H9 (cell line): Measurements from ENCODE around the gene BMP7. TPM values are rescaled to one million over a fixed set of nuclear protein-coding genes. Genes with fewer than 3 reads are reported as not detected.

ENCODE experiments used
- DNase-seq: peaks from one replicate; pipeline ENCODE4 v3.0.0-alpha.2; 2017
- H2AFZ ChIP-seq: one replicate; pipeline ENCODE4 v1.6.1; 2013; ENCODE audit warnings: mild to moderate bottlenecking, low read length, control low read depth, moderate library complexity
- H2AK5ac ChIP-seq: 2 replicates; pipeline ENCODE4 v1.6.1; 2013; ENCODE audit warnings: low read length, control low read depth, mixed read lengths; ENCODE audit not compliant: insufficient read length
- H2BK120ac ChIP-seq: one replicate; pipeline ENCODE4 v1.6.1; 2013; ENCODE audit warnings: low read depth, mild to moderate bottlenecking, low read length, control low read depth, inconsistent platforms; ENCODE audit not compliant: poor library complexity, severe bottlenecking
- H2BK12ac ChIP-seq: 2 replicates; pipeline ENCODE4 v1.6.1; 2013; ENCODE audit warnings: low read length, control low read depth, mixed read lengths, low read depth; ENCODE audit not compliant: insufficient read length
- H2BK15ac ChIP-seq: 2 replicates; pipeline ENCODE4 v1.6.1; 2013; ENCODE audit warnings: low read depth, low read length, control low read depth
- H2BK20ac ChIP-seq: one replicate; pipeline ENCODE4 v1.6.1; 2013; ENCODE audit warnings: low read depth, mild to moderate bottlenecking, low read length, control low read depth, inconsistent platforms; ENCODE audit not compliant: poor library complexity, severe bottlenecking
- H2BK5ac ChIP-seq: 2 replicates; pipeline ENCODE4 v1.6.1; 2013; ENCODE audit warnings: low read length, control low read depth, mixed read lengths; ENCODE audit not compliant: insufficient read length
- H3K14ac ChIP-seq: 2 replicates; pipeline ENCODE4 v1.6.1; 2013; ENCODE audit warnings: low read length, control low read depth; ENCODE audit not compliant: insufficient read depth
- H3K18ac ChIP-seq: 2 replicates; pipeline ENCODE4 v1.6.1; 2013; ENCODE audit warnings: low read depth, mild to moderate bottlenecking, mixed read lengths, low read length, control low read depth; ENCODE audit not compliant: insufficient read length
- H3K23ac ChIP-seq: 2 replicates; pipeline ENCODE4 v1.6.1; 2013; ENCODE audit warnings: low read length, control low read depth, mixed read lengths, low read depth; ENCODE audit not compliant: insufficient read length
- H3K23me2 ChIP-seq: 2 replicates; pipeline ENCODE4 v1.6.1; 2013; ENCODE audit warnings: low read depth, mild to moderate bottlenecking, mixed read lengths, low read length, control low read depth; ENCODE audit not compliant: insufficient read length, poor library complexity, severe bottlenecking
- H3K27ac ChIP-seq: 2 replicates; pipeline ENCODE4 v1.5.1; 2013; ENCODE audit warnings: low read length, control low read depth, mixed read lengths, low read depth; ENCODE audit not compliant: insufficient read length
- H3K27me3 ChIP-seq: 2 replicates; pipeline ENCODE4 v1.6.1; 2013; ENCODE audit warnings: low read length, control low read depth, inconsistent platforms; ENCODE audit not compliant: insufficient read depth
- H3K4ac ChIP-seq: 2 replicates; pipeline ENCODE4 v1.6.1; 2013; ENCODE audit warnings: low read depth, mild to moderate bottlenecking, control low read depth, inconsistent platforms, low read length, moderate library complexity
- H3K4me1 ChIP-seq: 2 replicates; pipeline ENCODE4 v1.6.1; 2013; ENCODE audit warnings: low read length, control low read depth, inconsistent platforms; ENCODE audit not compliant: insufficient read depth
- H3K4me2 ChIP-seq: 2 replicates; pipeline ENCODE4 v1.6.1; 2013; ENCODE audit warnings: low read length, control low read depth, mixed read lengths; ENCODE audit not compliant: insufficient read length, insufficient read depth
- H3K56ac ChIP-seq: 2 replicates; pipeline ENCODE4 v1.6.1; 2013; ENCODE audit warnings: low read depth, mild to moderate bottlenecking, mixed read lengths, low read length, control low read depth; ENCODE audit not compliant: insufficient read length
- H3K79me1 ChIP-seq: 2 replicates; pipeline ENCODE4 v1.6.1; 2013; ENCODE audit warnings: low read depth, mild to moderate bottlenecking, moderate library complexity, low read length, control low read depth, inconsistent platforms; ENCODE audit not compliant: insufficient read depth, poor library complexity, severe bottlenecking
- H3K79me2 ChIP-seq: 2 replicates; pipeline ENCODE4 v1.6.1; 2013; ENCODE audit warnings: low read length, control low read depth, inconsistent platforms; ENCODE audit not compliant: insufficient read depth
- H3K9ac ChIP-seq: 2 replicates; pipeline ENCODE4 v1.6.1; 2013; ENCODE audit warnings: low read length, control low read depth, mixed read lengths; ENCODE audit not compliant: insufficient read length; ENCODE audit errors: extremely low read depth
- H3K9me3 ChIP-seq: one replicate; pipeline ENCODE4 v1.6.1; 2013; ENCODE audit warnings: low read depth, low read length, inconsistent platforms; ENCODE audit not compliant: control insufficient read depth
- H3T11ph ChIP-seq: one replicate; pipeline ENCODE4 v1.6.1; 2013; ENCODE audit warnings: mild to moderate bottlenecking, low read length, control low read depth, inconsistent platforms
- H4K20me1 ChIP-seq: one replicate; pipeline ENCODE4 v1.6.1; 2013; ENCODE audit not compliant: control insufficient read depth, insufficient read length, insufficient read depth
- H4K5ac ChIP-seq: 2 replicates; pipeline ENCODE4 v1.6.1; 2013; ENCODE audit warnings: low read depth, mild to moderate bottlenecking, mixed read lengths, low read length, control low read depth; ENCODE audit not compliant: insufficient read length
- H4K8ac ChIP-seq: replicated peaks from 2 replicates; pipeline ENCODE4 v1.6.1; 2013; ENCODE audit warnings: low read length, control low read depth, mixed read lengths, low read depth; ENCODE audit not compliant: insufficient read length
- H4K91ac ChIP-seq: 2 replicates; pipeline ENCODE4 v1.6.1; 2013; ENCODE audit warnings: low read depth, mild to moderate bottlenecking, moderate library complexity, mixed read lengths, low read length, control low read depth; ENCODE audit not compliant: insufficient read length
- H3K27ac Mint-ChIP-seq, 3 experiments: 2 replicates in 2 of 3; 3 replicates in 1 of 3; pipeline ENCODE4 v1.8.0; 2020 to 2021; ENCODE audit warnings: mixed read lengths in 3 of 3, mild to moderate bottlenecking in 1 of 3, moderate library complexity in 1 of 3
- H3K27me3 Mint-ChIP-seq: 2 replicates; pipeline ENCODE4 v1.8.0; 2021; ENCODE audit warnings: low read depth, mild to moderate bottlenecking, moderate library complexity, mixed read lengths
- H3K36me3 Mint-ChIP-seq, 3 experiments: 2 replicates in 2 of 3; 3 replicates in 1 of 3; pipeline ENCODE4 v1.8.0; 2020 to 2021; ENCODE audit warnings: low read depth in 3 of 3, mixed read lengths in 3 of 3; ENCODE audit not compliant: insufficient read depth in 1 of 3
- H3K4me1 Mint-ChIP-seq, 2 experiments: 2 replicates each; pipeline ENCODE4 v1.8.0; 2020; ENCODE audit warnings: mixed read lengths in 2 of 2
- H3K4me3 Mint-ChIP-seq, 2 experiments: 2 replicates in 1 of 2; 3 replicates in 1 of 2; pipeline ENCODE4 v1.8.0; 2020 to 2021; ENCODE audit warnings: mild to moderate bottlenecking in 2 of 2, mixed read lengths in 2 of 2, moderate library complexity in 1 of 2
- H3K9me3 Mint-ChIP-seq, 2 experiments: 2 replicates in 1 of 2; 3 replicates in 1 of 2; pipeline ENCODE4 v1.8.0; 2020; ENCODE audit warnings: mild to moderate bottlenecking in 2 of 2, mixed read lengths in 2 of 2, moderate library complexity in 1 of 2
- WGBS: extraction: QIAGEN DNeasy Blood & Tissue Kit; methylation state at CpG from one replicate; pipeline ENCODE4 v1.1.7; 2013; ENCODE audit warnings: missing lambda C conversion rate, low lambda C conversion rate, mixed read lengths; ENCODE audit not compliant: insufficient read length; ENCODE audit errors: extremely low coverage; 5-methylcytosine and 5-hydroxymethylcytosine counted together
- total RNA-seq: library from RNA; stranded (reverse); gene quantifications from 2 replicates; pipeline ENCODE4 v1.2.1, GENCODE V29; 2021
- TF ChIP-seq, protein P1 (sequence below): fragments of 200-600 bp; sonication (generic); conservative IDR thresholded peaks from 3 replicates; pipeline ENCODE4 v1.8.0; 2021; ENCODE audit warnings: antibody characterized with exemption, mild to moderate bottlenecking

Gene BMP7
- total RNA-seq, 1 experiment from 2014 or later = 17.7 TPM

- H3K27ac ChIP-seq = no peak overlapping the region
- TF ChIP-seq, protein P1, sequence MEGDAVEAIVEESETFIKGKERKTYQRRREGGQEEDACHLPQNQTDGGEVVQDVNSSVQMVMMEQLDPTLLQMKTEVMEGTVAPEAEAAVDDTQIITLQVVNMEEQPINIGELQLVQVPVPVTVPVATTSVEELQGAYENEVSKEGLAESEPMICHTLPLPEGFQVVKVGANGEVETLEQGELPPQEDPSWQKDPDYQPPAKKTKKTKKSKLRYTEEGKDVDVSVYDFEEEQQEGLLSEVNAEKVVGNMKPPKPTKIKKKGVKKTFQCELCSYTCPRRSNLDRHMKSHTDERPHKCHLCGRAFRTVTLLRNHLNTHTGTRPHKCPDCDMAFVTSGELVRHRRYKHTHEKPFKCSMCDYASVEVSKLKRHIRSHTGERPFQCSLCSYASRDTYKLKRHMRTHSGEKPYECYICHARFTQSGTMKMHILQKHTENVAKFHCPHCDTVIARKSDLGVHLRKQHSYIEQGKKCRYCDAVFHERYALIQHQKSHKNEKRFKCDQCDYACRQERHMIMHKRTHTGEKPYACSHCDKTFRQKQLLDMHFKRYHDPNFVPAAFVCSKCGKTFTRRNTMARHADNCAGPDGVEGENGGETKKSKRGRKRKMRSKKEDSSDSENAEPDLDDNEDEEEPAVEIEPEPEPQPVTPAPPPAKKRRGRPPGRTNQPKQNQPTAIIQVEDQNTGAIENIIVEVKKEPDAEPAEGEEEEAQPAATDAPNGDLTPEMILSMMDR = no peak
Observed at GRCh38 chr20:57261457-57262251, 4.8 kb downstream of the BMP7 start.

More at GRCh38 chr20:57261457-57262251, 4.8 kb downstream of the BMP7 start:
- Histone ChIP-seq H2BK120ac (no peak overlapping the region), H3K9me3 (no peaks in the 10 kb centered on the region), H3K27me3 (peaks cover 27% of the 10 kb centered on the region; the same call in 1 of the 2 replicates), H4K5ac (no peak overlapping the region), H3K4me1 (peaks cover 19% of the 10 kb centered on the region), H3K79me2 (no peaks in the 10 kb centered on the region), H4K8ac (no peak overlapping the region), H2BK12ac (no peak overlapping the region), H3K23ac (no peak overlapping the region), H3T11ph (no peak overlapping the region), H3K79me1 (no peaks in the 10 kb centered on the region), H2BK5ac (no peak overlapping the region), H2BK20ac (no peak overlapping the region), H3K4me2 (peak overlapping the region; percentile 34), H2AFZ (no peak overlapping the region), H3K56ac (no peak overlapping the region), H3K18ac (no peak overlapping the region), H3K14ac (no peak overlapping the region), H4K20me1 (no peaks in the 10 kb centered on the region), H2AK5ac (no peak overlapping the region), H3K9ac (no peak overlapping the region), H2BK15ac (no peak overlapping the region), H3K4ac (no peak overlapping the region), H4K91ac (no peak overlapping the region), H3K23me2 (peaks cover 11% of the 10 kb centered on the region)
- Mint-ChIP-seq H3K9me3 (no peaks in the 10 kb centered on the region), H3K4me3 (peak overlapping the region in 1 of 2 experiments; percentile 42; a peak in 1 of 5 replicates), H3K36me3 (no peaks in the 10 kb centered on the region; a peak in 1 of 7 replicates), H3K27me3 (peaks cover 34% of the 10 kb centered on the region), H3K27ac (no peak overlapping the region), H3K4me1 (peaks cover 67 to 73% of the 10 kb centered on the region in 2 experiments)
- no peak for DNase-seq
- no CpG with 5 or more reads among the region's 13 CpGs for WGBS
